ENCODE results near the gene MANSC4. TPM values are rescaled to one million over a fixed set of nuclear protein-coding genes. Genes with fewer than 3 reads are reported as not detected.

The MANSC4 gene
- total and polyA plus RNA-seq, 2 of the 13 experiments (the other 11 are each of a cell fraction or from before 2014, with no cell fraction given), result not detected

DNA sequence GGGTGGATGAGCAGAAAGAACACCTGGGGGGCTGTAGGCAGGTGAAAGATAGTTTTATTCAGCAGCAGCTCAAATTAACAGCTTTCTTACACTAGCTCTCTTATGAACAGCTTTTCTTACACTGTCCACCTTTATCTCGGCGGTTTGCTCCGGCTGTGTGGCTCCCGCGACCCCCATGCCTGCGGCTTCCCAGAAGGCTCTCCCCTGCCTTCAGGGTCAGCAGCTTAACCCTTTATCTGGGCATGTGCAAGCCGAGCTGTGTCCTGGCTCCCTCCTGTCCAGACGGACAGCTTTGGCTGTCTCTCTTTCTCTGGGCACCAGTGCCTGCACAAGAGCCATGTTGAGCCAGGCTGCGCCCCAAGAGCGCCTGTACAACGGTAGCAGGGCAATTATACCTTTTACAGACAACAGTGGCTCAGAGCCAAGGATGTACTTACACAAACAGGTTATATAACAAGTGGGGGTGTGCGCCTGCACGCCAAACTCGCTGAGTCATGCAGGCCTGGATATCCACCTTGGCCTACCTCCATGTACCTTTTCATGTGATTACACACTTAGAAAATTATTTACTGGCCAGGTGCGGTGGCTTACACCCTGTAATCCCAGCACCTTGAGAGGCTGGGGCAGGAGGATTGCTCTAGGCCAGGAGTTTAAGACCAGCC lies 28.5 kb downstream of the MANSC4 start:
- BruUV-seq (replicated peaks), result no TSS peak
- Histone ChIP-seq H3K79me2 (ENCODE audit: insufficient read depth, low read length) (no peaks in the 10 kb centered on the region), H3K4me2 (ENCODE audit: low read depth, low read length) (no peak overlapping the region), H3K9ac (ENCODE audit: insufficient read depth, low read depth, low read length) (no peak overlapping the region), H2AFZ (ENCODE audit: low read length) (no peak overlapping the region), H3K27ac (ENCODE audit: extremely low read length, insufficient read depth, low read length) (no peak overlapping the region), H3K27me3 (ENCODE audit: control insufficient read depth in 1 of 2, insufficient read depth in 2 of 2, low read length in 2 of 2) (no peaks in the 10 kb centered on the region), H3K9me3 (ENCODE audit: low read length) (no peaks in the 10 kb centered on the region), H4K20me1 (ENCODE audit: insufficient read depth, low read length) (no peaks in the 10 kb centered on the region), H3K4me1 (ENCODE audit: insufficient read depth, low read length) (peaks cover 47% of the 10 kb centered on the region), H3K36me3 (replicated peaks in 1 of 2; ENCODE audit: control insufficient read depth in 1 of 2, insufficient read depth in 2 of 2, low read length in 2 of 2) (peaks cover 6 to 20% of the 10 kb centered on the region in 2 experiments; a peak in 4 of 5 replicates), H3K4me3 (replicated peaks in 1 of 3; ENCODE audit: insufficient read depth in 1 of 3, low read depth in 2 of 3, low read length in 3 of 3) (no peak overlapping the region)
- 97% methylated on average over 8 of the region's 15 CpGs for WGBS (ENCODE audit: low lambda C conversion rate)
- ATAC-seq (no peak), FAIRE-seq (no peak), DNase-seq (ENCODE audit: low spot score) (no peak)
- CTCF ChIA-PET (ENCODE audit: low intra/inter-chr PET ratio, low total read pairs), result no interaction called here
- in situ Hi-C loops (cut with HindIII; ENCODE audit: extremely low pct_ligation_motif_present, low pct_unique_long_range_greater_than_20kb), result no loop called here
- POLR2A ChIA-PET, result no interaction called here
- intact Hi-C loops (cut with micrococcal nuclease; ENCODE audit: unreplicated experiment), result no loop called here
- TF ChIP-seq, protein P1, sequence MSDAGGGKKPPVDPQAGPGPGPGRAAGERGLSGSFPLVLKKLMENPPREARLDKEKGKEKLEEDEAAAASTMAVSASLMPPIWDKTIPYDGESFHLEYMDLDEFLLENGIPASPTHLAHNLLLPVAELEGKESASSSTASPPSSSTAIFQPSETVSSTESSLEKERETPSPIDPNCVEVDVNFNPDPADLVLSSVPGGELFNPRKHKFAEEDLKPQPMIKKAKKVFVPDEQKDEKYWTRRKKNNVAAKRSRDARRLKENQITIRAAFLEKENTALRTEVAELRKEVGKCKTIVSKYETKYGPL (CRISPR knock-in tag; IDR thresholded peaks at IDR 0.05), result peak; percentile 80; the same call in 1 of the 2 replicates
- TF ChIP-seq MED8 (CRISPR knock-in tag; IDR thresholded peaks at IDR 0.05; ENCODE audit: insufficient replicate concordance), result no peak
- TF ChIP-seq ZMYM4 (CRISPR knock-in tag; IDR thresholded peaks at IDR 0.05), result peak; percentile 48; the same call in 1 of the 2 replicates
- TF ChIP-seq ZSCAN31 (CRISPR knock-in tag; IDR thresholded peaks at IDR 0.05; ENCODE audit: low read depth), result peak; percentile 100
- TF ChIP-seq SOX6 (IDR thresholded peaks at IDR 0.05), result no peak
- peak; percentile 42; the same call in 1 of the 2 replicates for TF ChIP-seq SOX6 (CRISPR knock-in tag; IDR thresholded peaks at IDR 0.05)
- peak; percentile 68 for TF ChIP-seq FOSL2 (CRISPR knock-in tag; IDR thresholded peaks at IDR 0.05)
- no peak for TF ChIP-seq PAWR (CRISPR knock-in tag; IDR thresholded peaks at IDR 0.05; ENCODE audit: borderline replicate concordance)
- no peak for TF ChIP-seq ZBTB1 (CRISPR knock-in tag; IDR thresholded peaks at IDR 0.05; ENCODE audit: borderline replicate concordance)
- peak; percentile 72; the same call in 1 of the 2 replicates for TF ChIP-seq ZMYM2 (CRISPR knock-in tag; IDR thresholded peaks at IDR 0.05)
- no peak for TF ChIP-seq ZNF282 (IDR thresholded peaks at IDR 0.05; ENCODE audit: partially characterized antibody)
- TF ChIP-seq, protein P2, sequence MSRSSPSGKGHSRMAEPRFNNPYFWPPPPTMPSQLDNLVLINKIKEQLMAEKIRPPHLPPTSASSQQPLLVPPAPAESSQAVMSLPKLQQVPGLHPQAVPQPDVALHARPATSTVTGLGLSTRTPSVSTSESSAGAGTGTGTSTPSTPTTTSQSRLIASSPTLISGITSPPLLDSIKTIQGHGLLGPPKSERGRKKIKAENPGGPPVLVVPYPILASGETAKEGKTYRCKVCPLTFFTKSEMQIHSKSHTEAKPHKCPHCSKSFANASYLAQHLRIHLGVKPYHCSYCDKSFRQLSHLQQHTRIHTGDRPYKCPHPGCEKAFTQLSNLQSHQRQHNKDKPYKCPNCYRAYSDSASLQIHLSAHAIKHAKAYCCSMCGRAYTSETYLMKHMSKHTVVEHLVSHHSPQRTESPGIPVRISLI (CRISPR knock-in tag; IDR thresholded peaks at IDR 0.05; ENCODE audit: borderline replicate concordance), result no peak
- TF ChIP-seq, protein P3, sequence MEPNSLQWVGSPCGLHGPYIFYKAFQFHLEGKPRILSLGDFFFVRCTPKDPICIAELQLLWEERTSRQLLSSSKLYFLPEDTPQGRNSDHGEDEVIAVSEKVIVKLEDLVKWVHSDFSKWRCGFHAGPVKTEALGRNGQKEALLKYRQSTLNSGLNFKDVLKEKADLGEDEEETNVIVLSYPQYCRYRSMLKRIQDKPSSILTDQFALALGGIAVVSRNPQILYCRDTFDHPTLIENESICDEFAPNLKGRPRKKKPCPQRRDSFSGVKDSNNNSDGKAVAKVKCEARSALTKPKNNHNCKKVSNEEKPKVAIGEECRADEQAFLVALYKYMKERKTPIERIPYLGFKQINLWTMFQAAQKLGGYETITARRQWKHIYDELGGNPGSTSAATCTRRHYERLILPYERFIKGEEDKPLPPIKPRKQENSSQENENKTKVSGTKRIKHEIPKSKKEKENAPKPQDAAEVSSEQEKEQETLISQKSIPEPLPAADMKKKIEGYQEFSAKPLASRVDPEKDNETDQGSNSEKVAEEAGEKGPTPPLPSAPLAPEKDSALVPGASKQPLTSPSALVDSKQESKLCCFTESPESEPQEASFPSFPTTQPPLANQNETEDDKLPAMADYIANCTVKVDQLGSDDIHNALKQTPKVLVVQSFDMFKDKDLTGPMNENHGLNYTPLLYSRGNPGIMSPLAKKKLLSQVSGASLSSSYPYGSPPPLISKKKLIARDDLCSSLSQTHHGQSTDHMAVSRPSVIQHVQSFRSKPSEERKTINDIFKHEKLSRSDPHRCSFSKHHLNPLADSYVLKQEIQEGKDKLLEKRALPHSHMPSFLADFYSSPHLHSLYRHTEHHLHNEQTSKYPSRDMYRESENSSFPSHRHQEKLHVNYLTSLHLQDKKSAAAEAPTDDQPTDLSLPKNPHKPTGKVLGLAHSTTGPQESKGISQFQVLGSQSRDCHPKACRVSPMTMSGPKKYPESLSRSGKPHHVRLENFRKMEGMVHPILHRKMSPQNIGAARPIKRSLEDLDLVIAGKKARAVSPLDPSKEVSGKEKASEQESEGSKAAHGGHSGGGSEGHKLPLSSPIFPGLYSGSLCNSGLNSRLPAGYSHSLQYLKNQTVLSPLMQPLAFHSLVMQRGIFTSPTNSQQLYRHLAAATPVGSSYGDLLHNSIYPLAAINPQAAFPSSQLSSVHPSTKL (CRISPR knock-in tag; IDR thresholded peaks at IDR 0.05), result 0 out of 2 replicates have a peak, but pooled peaks have one; percentile 21
- TF ChIP-seq, protein P4, sequence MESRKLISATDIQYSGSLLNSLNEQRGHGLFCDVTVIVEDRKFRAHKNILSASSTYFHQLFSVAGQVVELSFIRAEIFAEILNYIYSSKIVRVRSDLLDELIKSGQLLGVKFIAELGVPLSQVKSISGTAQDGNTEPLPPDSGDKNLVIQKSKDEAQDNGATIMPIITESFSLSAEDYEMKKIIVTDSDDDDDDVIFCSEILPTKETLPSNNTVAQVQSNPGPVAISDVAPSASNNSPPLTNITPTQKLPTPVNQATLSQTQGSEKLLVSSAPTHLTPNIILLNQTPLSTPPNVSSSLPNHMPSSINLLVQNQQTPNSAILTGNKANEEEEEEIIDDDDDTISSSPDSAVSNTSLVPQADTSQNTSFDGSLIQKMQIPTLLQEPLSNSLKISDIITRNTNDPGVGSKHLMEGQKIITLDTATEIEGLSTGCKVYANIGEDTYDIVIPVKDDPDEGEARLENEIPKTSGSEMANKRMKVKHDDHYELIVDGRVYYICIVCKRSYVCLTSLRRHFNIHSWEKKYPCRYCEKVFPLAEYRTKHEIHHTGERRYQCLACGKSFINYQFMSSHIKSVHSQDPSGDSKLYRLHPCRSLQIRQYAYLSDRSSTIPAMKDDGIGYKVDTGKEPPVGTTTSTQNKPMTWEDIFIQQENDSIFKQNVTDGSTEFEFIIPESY (CRISPR knock-in tag; IDR thresholded peaks at IDR 0.05), result peak; percentile 91
- peak; percentile 76 for TF ChIP-seq NFE2L2 (IDR thresholded peaks at IDR 0.05; ENCODE audit: low read length)
- peak; percentile 52; the same call in 1 of the 2 replicates for TF ChIP-seq POGZ (CRISPR knock-in tag; IDR thresholded peaks at IDR 0.05)
- TF ChIP-seq NFE2 (CRISPR knock-in tag; IDR thresholded peaks at IDR 0.05), result peak; percentile 32; the same call in 1 of the 2 replicates
